GM12874 (cell line): ENCODE data around the gene RPTOR.

ENCODE experiments used
- CTCF ChIP-seq: IDR thresholded peaks from 2 replicates; pipeline ENCODE4 v1.5.1; 2011; ENCODE audit warnings: low read depth, mild to moderate bottlenecking, control low read depth, low read length, moderate library complexity; ENCODE audit not compliant: insufficient read depth

The RPTOR gene

GRCh38 chr17:80861418-80861815 is 316.8 kb downstream of the RPTOR start:
- no peak for TF ChIP-seq CTCF

- no peak for TF ChIP-seq CTCF
Measured at GRCh38 chr17:80861892-80862291, 317.3 kb downstream of the RPTOR start.

- no peak for TF ChIP-seq CTCF
Measured at GRCh38 chr17:80862481-80862961, 317.9 kb downstream of the RPTOR start.

GRCh38 chr17:80862978-80863377 is 318.3 kb downstream of the RPTOR start:
- TF ChIP-seq CTCF = no peak

GRCh38 chr17:80863626-80864025 is 319.0 kb downstream of the RPTOR start:
- no peak for TF ChIP-seq CTCF

GRCh38 chr17:80864751-80865150 is 320.1 kb downstream of the RPTOR start:
- TF ChIP-seq CTCF = no peak

- peak; percentile 77 for TF ChIP-seq CTCF
Measured at GRCh38 chr17:80866050-80866793, 321.6 kb downstream of the RPTOR start.
